ENCODE measurements around the gene DLX3.

DLX3 gene

DNA sequence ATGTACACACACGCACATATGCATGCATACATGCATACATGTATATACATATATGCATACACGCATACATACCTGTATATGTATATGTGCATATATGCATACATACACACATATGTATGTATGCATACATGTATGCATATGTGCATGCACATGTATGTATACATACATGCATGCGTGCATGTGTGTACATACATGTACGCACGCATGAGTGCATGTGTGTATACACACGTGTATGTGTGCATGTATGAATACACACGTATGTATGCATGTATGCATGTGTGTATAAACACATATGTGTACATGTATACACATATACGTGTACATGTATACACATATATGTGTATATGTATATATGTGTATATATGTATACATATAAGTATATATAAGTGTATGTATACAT is 28.5 kb upstream of the DLX3 start:
- DNase-seq (ENCODE audit: low spot score) = no peak

DNA sequence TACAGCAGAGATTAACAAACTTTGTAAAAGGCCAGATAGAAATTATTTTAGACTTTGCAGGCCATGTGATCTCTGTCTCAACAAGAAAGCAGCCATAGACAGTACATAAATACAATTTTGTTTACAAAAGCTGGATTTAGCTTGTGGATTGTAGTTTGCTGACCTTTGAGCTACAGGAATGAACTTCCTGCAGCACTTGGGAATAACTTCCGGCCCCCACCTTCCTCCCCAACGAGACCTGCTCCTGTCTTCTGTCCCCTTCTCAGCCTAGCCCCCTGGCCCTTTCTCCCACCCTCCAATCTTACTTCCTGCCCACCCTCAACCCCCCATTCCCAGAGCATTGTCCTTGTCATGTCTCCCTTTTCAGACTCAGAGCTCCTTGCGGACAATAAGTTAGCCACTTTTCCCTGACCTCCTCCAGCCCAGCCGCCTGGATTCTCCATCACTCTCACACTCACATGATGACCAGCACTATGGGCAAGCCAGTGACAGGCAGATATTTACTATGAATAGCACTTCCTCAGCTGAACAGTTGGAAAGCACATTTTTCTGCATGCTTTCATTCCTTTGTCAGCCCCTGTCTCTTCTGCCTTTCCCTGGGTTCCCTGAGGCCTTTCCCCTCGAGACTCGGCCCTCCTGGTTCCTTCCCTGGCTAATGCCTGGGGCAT is 27.6 kb upstream of the DLX3 start:
- DNase-seq (ENCODE audit: low spot score) = no peak

DNA sequence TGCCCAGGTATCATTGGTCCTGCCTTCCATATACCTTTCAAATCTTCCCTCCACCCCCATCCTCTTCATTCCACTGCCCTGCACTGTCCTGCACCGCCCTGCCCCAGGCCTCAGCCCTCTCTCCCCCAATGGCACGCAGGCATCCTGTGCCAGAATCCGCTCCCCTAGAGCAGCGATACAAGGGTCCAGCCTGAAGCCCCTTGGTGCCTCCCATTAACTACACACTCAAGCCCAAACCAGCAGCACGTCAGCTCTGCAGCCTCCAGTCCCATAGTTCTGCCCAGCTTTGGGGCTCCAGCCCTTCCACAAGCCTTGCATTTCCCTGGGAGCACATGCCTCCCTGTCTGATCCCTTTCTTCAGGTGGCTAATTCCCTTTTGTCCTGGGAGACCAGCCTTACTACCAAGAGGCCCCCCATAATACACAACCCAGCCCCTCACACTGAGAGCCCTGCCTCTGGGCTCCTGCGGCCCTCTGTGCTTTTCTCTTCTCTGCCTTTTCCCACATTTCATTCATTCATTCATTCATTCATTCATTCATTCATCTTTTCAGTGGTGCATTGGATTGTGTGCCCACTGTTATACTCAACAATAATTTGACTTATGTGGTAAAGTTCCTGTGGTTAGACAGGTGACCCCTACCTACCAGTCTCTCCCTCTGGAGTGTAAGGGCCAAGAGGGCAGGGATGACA is 26.8 kb upstream of the DLX3 start:
- DNase-seq (ENCODE audit: low spot score) = no peak

DNA sequence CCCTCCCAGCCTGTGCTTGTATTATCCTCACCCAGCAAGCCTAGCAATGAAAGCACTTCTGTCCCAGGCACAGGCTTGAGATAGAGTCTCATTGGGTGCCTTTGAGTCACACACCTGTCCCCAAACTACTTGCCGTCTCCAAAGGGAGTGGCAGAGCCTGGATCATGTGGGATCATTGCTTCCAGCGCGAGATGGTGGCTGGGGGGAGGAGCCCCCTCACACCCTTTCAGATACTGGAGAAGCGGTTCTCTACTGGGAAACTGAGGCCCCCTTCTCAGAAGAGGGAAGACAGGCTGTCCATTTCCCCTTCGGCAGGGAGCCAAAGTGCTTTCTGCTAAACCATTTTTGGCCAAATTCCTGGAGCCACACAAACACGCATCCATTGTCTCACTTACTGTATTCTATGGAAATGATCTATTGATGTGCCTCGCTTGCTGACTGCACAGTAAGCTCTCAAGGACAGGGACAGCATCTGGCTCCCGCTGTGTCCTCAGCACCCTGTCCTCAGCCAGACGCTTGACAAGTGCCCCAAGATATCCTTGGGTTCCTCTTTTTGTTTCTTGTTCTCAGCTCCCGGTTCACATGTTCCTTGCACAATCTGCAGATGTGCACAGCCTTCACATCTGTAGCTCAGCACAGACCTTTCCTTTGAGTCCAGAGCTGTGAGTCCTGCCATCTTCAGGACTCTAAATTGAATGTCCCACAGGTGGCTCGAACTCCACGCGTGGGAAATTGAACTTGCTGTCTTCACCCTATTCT is 26.0 kb upstream of the DLX3 start:
- DNase-seq (ENCODE audit: low spot score) = no peak

DNA sequence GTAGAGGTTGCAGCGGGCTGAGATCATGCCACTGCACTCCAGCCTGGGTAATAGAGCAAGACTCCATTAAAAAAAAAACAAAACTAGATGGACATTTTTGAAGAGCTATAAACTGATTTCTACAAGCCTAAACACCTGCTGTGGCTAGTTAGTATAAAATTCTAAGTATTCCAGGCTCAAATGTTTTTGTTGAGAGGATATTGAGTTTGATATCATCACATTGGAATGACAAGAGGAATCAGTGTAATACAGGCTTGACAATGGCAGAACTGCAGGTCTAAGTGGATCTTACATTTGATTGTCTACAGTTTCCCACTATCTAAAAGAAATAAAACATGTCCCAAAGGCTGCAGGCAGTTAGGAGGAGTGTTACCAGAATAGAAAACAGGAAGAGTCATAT is 23.9 kb upstream of the DLX3 start:
- no peak for DNase-seq (ENCODE audit: low spot score)

DNA sequence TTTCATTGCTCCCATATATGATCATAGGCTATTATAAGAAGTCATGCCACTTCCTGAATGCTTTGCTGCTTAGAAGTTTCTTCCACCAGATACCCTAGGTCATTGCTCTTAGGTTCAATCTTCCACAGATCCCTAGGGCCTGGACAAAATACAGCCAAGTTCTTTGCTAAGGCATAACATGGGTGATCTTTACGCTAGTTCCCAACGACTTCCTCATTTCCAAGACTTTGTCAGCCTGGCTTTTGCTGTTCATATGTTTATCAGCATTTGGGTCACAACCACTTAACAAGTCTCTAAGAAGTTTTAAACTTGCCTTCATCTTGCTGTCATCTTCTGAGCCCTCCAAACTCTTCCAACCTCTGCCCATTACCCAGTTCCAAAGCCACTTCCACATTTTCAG is 20.1 kb upstream of the DLX3 start:
- DNase-seq (ENCODE audit: low spot score) = no peak

DNA sequence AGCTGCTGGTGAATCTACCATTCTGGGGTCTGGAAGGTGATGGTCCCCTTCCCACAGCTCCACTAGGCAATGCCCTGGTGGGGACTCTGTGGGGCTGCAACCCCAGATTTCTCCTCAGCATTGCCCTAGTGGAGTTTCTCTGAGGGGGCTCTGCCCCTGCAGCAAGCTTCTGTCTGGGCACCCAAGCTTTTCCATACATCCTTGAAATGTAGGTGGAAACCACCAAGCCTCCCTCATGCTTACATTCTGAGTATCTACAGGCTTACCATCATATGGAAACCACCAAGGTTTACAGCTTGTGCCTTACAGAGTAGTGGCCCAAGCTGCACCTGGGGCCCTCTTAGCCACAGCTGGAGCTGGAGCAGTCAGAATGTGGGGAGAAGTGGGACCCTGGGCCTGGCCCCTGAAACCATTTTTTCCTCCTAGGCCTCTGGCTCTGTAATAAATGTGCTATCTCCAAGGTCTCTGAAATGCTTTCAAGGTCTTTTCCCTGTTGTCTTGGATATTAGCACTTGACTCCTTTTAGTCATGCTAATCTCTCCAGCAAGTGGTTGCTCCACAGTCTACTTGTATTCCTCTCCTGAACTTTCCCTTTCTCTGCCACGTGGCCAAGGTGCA is 19.6 kb upstream of the DLX3 start:
- no peak for DNase-seq (ENCODE audit: low spot score)

DNA sequence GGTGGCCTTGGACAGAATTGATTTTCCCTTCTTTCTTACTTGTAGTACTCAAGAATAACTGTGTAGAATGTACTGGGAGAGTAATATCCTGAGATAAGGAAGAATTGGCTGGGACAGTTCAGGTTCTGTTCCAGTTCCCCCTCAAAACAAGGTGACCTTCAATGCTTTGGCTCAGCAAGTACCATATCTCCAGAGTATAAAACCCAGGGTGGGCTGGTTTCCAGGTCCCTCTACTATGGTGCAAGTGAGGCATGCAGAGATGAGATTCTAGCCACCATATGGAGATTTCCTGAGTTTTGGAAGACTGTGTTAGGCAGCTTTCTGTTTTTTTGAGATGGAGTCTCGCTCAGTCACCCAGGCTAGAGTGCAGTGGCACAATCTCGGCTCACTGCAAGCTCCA is 18.1 kb upstream of the DLX3 start:
- DNase-seq (ENCODE audit: low spot score) = no peak

DNA sequence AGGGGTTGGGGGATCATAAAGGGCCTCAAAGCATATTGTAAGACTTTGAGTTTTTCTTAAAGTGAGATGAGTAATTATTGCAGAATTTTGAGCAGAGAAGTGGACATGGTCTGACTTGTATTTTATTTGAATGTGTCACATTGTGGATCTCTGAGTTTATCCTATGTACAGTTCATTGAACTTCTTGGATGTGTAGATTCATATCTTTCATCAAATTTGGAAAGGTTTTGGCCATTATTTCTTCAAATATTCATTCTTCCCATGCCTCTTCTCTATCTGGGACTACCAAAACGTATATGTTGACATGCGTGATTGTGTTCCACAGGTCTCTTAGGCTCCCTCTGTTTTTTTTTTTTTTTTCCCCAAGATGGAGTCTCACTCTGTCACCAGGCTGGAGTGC is 14.3 kb upstream of the DLX3 start:
- no peak for DNase-seq (ENCODE audit: low spot score)

DNA sequence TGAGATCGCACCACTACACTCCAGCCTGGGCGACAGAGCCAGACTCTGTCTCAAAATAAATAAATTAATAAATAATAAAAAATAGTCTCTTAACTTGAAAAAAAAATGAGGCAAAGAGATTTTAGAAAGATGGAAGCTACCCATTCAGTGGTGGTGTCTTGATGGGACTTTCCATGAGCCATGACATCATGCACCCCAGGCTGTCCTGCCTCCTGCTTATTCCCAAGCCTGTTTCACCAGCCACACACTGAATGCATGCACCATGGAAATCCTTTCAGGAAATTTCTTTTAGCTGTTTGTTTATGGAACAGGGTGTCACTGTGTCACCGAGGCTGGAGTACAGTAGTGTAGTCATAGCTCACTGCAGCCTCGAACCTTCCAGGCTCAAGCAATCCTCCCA is 8.9 kb upstream of the DLX3 start:
- DNase-seq (ENCODE audit: low spot score) = no peak

DNA sequence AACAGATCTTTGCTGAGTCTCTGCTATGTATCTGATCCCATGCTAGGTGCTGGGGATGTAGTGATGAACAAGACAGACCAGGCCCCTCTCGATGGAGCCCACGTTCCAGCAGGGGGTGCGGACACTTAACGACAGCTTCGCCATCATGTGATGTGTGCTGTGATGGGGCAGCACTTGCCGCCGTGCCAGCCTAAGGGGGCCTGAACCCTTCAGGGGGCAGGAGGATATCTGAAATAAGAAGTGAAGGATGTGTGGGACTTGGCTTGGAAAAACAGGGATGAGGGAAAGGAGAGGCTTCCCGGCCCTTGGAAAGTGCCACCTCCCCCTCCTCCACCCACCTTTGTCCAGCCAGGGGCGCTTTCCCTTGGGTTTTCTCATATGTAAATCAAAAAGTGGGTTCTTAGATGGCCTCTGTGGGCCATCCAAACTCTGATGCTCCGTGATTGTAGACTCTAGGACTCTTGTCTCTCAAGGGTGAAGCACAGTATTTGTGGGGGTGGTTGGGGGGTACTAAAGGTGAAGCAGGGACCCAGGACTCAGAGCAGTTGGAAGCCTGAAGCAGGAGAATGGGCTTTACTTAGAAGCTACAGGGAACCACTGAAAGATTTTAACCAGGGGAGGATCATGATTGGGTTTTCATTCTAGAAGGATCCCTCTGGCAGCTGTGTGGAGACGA is 4.0 kb upstream of the DLX3 start:
- DNase-seq (ENCODE audit: low spot score) = no peak

DNA sequence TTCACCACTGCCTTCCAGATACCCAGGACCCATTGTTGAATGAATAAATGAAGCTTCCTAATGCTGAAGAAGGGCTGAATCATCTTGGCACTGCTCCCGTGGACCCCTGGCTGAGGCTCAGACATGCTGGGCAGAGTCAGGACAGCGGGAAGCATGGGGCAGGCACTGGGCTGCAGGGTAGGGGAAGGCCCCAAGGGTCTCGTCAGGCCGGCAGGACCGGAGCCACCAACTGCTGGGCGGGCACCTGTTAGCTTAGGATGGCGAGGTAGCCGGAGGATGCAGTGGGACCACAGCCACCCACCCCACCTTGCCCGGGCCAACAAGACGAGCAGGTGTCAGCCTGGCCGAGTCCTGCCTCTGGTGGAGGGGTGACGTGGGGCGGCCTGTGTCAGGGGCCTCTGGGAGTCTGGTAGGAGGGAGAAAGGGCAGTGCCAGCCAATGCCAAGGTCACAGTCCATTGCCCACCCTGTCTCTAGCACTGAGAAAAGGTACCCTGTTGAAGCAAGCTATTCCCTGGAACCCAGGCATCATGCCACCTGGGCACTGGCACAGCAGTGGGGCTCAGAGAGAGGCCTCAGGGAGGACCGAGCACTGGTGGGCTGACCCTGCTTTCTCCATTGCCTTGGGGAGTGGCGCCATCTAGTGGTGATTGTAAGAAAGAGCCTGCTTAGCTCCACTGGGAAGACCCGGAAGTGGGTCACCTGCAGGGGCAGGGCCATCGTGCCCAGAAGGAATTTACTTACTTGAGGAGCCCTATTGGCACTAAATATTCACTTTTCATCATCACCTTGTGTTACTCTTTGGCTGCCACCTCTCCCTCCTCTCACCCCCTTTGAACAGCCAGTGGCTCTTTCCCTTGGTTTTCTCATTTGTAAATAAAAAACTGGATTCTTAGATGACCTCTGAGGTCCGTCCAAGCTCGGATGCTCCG is 3.0 kb upstream of the DLX3 start:
- peak; percentile 83 for DNase-seq (ENCODE audit: low spot score)

DNA sequence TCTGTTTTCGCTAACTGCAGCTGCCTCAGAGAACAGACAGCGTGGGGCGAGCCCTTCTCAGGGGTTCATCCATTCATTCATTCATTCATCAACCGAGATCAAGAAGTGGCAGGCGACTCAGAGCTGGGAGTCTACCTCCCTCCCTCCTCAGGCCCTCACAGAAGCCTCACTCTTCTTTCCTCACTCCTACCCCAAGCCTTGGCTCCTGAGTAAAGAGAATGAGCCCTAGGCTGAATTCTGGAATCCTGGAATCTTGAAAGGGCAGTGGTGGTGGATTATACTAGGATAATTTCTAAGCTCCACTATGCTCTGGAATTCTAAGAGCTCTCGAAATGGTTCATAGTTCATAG is 2.3 kb upstream of the DLX3 start:
- DNase-seq (ENCODE audit: low spot score) = peak; percentile 11

DNA sequence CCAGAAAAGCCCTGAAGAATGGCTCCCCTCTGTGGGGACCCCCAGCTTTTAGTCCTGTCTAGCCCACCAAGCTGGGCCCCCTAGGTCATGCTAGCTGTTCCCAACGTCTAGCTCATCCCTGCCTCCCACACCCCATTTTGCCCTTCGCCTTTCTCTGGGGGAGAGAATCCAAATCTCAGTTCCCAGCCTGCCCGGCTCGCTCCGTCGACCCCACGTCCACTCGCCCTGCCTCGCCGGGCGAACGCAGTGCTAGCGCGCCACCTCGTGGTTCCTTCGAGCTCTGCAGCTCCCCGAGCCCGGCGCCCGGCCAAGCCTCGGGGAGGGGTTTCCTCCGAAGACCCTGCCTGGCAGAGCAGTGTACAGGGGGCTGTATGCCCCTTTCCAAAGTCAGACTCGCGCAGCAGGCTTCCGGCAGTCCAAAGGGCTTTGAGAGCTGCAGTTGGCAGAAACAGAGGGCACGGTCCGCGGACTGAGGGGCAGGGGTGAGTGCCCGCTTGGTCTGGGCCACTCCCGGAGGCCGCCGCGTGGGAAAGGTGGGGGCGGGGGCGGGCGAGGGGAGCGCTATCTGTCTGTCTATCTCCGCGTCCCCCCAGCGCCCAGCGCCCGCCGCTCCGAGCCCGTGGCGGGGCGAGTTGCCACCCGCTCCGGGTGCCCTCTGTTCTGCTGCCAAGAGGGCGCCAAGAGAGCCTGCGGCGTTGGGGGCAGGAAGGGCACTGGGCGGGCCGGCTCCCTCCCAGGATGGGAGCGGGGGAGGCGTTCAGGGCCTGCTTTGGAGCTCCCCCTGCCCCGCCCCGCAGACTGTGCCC is 1.7 kb upstream of the DLX3 start:
- peak; percentile 76 for DNase-seq (ENCODE audit: low spot score)

DNA sequence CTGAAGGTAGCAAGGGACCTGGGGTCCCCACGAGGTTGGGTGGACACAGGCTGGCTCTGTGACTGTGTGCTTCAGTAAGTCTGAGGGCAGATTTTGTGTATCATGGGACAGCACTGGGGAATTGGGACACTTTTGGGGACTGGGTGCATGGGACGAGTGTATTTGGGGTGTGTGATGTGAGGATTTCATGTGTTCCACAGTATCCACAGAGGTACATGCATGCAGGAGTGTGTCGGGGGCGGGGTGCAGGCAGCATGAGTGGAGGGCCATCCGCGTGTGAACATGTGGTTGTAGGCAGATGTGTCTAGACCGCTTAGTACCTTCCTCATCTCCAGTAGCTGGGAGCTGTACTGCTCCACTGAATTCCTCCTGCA is 1.1 kb upstream of the DLX3 start:
- DNase-seq (ENCODE audit: low spot score) = peak; percentile 2

DNA sequence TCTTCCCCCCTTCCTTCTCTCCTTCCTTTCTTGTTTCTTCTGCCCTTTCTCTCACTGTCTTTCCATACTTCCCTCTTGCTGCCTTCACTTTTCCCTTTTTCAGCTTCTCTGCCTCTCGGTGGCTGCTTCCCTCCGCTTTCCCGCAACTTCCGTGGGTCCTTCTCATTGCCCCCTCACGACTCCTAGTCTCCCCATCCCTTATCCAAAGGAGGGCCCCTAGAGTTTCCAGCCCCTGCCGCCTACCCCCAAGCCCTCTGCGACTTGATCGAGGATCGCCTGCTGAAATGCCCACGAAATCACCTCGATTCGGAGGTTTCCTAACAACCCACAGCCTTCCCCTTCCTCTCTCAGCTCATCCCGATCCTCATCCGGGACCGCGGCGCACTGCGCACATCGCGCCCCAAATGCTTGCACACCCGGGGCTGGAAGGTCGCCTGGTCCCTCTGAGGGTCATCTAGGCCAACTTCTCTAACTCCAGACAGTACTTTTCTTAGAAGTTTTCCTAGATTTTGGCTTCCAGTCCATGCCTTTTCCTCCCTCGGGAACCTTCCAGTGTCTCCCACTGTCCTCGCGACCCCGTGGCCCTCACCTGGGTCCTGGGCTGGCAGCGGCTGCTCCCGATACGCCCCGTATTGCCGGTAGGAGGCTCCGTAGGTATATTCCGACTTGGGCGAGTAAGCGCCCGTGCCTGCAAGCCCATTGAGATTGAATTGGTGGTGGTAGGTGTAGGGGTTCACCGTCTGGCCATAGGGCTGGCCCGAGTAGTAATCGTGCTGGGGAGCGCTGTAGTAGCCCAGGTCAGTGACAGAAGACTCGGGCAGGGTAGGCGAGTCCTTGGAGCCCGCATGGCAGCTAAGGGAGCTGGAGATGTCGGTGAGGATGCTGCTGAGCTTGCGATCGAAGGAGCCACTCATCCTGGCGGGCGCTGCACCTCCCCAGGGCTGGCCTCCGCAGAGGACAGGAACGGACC is 654 bp downstream of the DLX3 start:
- DNase-seq (ENCODE audit: low spot score) = peak; percentile 5

DNA sequence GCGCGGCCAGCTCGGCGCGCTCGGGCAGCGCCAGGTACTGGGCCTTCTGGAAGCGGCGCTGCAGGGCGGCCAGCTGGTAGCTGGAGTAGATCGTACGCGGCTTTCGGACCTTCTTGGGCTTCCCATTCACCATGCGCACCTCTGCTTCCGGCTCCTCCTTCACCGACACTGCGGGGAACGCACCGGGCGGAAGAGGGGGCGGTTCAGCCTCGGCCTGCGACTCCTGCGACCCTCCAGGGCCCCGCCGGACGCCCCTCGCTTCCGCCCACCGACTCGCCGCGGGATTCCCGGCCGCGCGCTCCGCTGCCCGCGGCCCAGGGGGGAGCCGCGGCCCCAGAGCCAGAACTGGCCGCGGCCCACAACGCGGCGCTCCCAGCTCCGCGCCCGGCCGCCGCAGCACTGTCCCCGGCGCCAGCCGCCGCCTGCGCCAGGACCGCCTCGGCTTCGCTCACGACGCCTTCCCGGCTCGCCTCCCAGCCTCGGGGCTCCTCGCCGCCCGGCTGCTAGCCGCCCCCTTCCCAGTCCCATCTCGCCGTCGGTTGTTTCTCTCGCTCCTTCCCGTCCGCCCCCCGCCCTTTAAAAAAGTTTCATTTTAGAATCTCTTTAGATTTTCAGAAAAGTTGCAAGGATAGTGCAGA is 1.5 kb downstream of the DLX3 start:
- peak; percentile 24 for DNase-seq (ENCODE audit: low spot score)

DNA sequence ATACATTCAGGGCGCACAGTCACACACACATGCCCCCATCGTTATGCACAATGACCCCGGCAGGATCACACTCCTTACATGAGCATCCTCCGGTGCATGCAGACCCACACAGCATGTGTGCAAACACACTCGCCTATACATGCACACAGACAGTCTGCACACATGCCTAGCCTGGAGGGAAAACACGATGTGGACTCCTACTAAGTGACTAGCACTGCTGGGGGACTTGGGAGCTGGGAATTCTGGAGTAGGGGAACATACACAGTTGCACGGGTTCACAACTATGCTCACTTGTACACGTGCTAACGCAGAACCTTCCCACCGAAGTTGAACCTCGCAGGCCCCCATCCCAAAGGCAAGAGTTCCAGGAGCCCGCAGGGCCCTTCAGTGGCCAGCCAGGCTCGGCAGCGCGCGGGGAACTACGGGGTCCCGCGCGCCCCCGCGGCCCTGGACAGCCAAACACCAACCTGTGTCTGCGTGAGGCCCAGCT is 2.0 kb downstream of the DLX3 start:
- DNase-seq (ENCODE audit: low spot score) = peak; percentile 4
